ENCODE data around the gene THAP3.

THAP3 gene

DNA sequence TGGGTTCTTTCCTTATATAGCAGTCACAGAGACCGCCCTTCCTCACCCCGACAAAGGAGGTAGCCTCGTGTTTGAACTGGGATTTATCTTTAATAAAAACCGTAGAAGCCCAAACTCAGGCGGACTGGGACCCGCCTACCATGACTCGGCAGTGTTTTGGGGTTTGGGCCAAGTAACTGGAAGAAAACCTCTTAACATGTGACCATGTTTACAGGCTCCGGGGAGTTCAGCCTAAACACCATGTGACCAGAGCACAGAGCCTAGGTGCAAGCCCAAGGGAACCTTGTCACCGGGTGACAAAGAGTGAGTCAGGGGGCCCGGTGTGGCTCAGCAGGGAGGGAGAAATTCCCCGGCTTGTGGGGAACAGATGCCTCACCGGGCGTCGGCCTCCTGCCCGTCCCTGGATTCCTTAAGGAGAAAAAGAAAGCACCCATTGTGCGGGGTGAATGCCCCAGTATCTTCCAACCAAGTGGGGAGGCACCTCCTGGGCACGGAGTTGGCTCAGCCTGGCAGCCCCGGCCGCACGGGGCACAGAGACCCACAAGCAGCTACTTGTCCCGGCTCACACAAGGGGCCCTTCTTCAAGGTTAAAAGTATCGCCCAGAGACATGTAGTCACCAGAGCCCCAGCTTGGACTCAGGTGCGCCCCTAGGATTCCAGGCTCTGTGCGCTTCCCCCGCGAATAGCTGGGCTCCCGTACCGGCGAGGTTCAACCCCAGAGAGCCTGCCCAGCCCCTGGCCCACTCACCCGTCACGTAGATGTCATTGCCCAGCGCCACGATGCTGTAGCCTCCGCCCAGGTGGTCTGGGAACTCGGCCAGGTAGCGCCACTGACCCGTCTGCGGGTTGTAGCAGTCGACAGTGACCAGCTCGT, 23.4 kb upstream of the THAP3 start:
- DNase-seq (ENCODE audit: insufficient read length) (peak; percentile 51), FAIRE-seq (peak; percentile 78)
- TF ChIP-seq POLR2A (IDR thresholded peaks at IDR 0.05; ENCODE audit: low read depth, low read length) = no peak
- TF ChIP-seq TAF1 (IDR thresholded peaks at IDR 0.05; ENCODE audit: borderline replicate concordance, low read depth, low read length) = no peak
- TF ChIP-seq POLR2AphosphoS5 (IDR thresholded peaks at IDR 0.05; ENCODE audit: low read depth, low read length) = no peak

DNA sequence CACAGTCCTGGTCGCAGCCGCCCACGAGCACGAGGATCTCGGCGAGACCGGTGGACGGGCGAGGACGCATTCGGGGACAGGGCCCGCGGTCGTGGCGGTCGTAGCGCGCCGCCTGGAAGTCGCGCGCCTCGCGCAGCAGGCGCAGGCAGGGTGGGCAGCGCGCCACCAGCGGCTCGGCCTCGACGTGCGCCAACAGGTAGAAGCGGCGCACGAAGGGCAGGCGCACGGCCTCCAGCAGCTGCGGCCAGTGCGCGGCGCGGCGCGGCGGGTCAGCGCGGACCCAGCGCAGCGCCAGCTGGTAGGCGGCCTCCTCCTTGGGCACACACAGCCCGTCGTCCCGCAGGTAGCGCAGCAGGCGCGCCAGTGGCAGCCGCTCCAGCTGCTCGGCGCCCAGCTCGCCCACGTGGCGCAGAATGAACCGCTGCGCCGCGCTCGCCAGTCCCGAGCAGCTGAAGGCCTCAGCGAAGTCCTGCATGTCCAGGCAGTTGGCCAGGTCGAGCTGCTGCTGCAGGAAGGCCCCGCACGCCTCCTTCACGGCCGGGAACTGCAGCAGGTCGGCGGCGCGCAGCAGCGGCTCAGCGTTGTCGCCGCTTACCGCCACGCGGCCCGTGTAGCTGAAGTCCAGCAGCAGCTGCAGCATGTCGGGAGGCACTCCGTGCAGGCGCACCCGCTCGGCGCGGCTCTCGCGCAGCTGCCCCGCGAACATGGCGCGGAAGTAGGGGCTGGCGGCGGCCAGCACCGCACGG, 22.6 kb upstream of the THAP3 start:
- TF ChIP-seq POLR2AphosphoS5 (IDR thresholded peaks at IDR 0.05; ENCODE audit: low read depth, low read length) (no peak), TAF1 (IDR thresholded peaks at IDR 0.05; ENCODE audit: borderline replicate concordance, low read depth, low read length) (no peak), POLR2A (IDR thresholded peaks at IDR 0.05; ENCODE audit: low read depth, low read length) (no peak)
- DNase-seq (ENCODE audit: insufficient read length) = peak; percentile 31
- peak; percentile 61 for FAIRE-seq

DNA sequence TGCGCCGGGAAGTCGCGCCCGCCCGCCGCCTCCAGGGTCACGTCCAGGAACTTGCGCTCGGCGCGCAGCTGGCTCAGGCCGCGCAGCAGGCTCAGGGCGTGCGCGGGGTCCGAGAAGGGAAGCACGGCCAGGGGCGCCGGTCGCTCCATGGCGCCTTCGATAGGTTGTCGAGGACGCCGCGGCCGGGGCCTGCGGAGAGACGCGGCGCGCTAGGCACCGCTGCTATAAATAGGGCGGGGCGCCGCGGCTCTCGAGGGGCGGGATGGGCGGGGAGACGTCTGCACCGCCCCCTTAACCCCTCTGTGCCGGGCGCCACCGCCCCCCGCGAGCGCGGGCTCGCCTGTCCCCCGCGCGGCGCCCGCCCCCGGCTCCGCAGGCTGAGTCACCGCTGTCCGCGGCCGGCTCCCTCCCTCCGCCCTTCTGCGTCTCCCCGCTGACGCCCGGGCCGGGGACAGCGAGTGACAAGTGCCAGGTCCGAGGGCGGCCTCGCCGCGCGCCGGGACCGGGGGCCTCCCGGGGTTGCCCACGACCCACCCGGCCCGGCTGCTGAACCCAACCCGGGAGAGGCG, 21.9 kb upstream of the THAP3 start, which contains the start of gene KLHL21:
Gene KLHL21, minus strand, starts transcription at position 201 of the 569 bp plus-strand sequence. Its CDS starts 52 bp downstream, at position 149.
- no peak for TF ChIP-seq POLR2AphosphoS5 (IDR thresholded peaks at IDR 0.05; ENCODE audit: low read depth, low read length)
- peak; percentile 74; the same call in 1 of the 2 replicates for TF ChIP-seq POLR2A (IDR thresholded peaks at IDR 0.05; ENCODE audit: low read depth, low read length)
- TF ChIP-seq TAF1 (IDR thresholded peaks at IDR 0.05; ENCODE audit: borderline replicate concordance, low read depth, low read length) = no peak
- peak; percentile 70 for FAIRE-seq
- DNase-seq (ENCODE audit: insufficient read length) = peak; percentile 78

DNA sequence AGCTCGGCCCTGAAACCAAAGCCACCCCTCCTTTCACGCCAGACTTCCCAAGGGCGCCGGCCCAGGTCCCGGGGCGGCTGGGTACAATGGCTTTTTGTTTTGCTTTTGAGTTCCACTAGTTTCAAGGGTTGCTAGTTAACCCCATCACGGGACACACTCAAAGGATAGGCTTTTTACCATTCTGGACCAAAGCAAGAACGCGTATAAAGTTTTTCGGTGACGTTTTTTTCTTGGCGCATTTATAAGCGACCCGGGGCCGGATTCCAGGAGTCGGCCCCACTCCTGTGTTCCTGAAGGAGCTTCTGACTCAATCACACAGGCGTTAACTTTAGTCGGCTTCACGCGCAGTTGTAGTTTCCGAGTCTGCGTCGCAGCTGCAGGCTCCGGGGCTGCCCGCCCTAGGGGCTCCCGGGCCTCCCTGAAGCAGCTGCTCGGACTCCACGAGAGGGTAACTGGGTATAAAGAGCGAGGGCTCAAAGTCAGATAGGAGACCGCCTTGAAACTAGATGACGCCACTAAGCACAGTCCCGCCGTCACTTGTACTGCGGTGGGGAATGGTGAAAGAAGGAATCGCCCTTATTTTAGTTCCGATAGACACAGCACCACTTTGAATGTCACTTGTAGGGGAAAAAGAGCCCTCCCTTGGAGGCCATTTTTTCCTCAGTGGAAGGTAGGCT, 21.3 kb upstream of the THAP3 start:
- DNase-seq (ENCODE audit: insufficient read length) (no peak), FAIRE-seq (no peak)
- TF ChIP-seq POLR2A (IDR thresholded peaks at IDR 0.05; ENCODE audit: low read depth, low read length) = no peak
- no peak for TF ChIP-seq POLR2AphosphoS5 (IDR thresholded peaks at IDR 0.05; ENCODE audit: low read depth, low read length)
- no peak for TF ChIP-seq TAF1 (IDR thresholded peaks at IDR 0.05; ENCODE audit: borderline replicate concordance, low read depth, low read length)

DNA sequence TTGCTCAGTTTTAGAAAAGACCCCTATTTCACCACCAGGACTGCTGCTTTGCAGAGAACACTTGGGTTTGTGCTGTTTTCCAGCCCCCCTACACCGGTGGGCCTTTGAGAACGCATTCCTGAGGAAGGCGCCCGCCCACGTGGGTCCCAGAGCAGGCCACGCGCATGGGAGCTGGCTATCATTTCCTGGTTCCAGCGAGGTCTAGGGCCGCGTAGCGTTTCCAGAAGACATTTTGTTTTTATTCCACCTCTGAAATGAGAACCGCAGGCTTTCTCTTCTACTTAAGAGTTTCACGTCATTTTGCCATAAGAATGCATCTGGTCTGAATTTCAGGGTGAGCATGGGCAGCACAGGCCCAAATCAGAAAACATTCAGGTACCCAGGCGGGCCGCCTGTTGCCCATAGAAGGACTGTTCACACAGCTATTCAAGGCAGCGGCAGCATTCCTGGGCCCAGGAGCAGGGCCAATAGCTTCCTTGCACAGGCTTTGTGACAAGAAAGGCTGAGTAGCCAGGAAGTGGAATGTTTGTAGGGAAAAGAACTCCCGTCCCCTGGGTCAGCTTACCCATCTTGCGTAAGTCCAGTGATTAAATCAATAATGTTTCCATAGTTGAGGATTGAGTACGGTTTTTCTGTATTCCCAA, 20.6 kb upstream of the THAP3 start:
- no peak for FAIRE-seq
- TF ChIP-seq TAF1 (IDR thresholded peaks at IDR 0.05; ENCODE audit: borderline replicate concordance, low read depth, low read length) = no peak
- no peak for DNase-seq (ENCODE audit: insufficient read length)

GRCh38 chr1:6612641-6613360, 11.9 kb upstream of the THAP3 start:
- no peak for FAIRE-seq
- no peak for TF ChIP-seq POLR2A (IDR thresholded peaks at IDR 0.05; ENCODE audit: low read depth, low read length)
- TF ChIP-seq TAF1 (IDR thresholded peaks at IDR 0.05; ENCODE audit: borderline replicate concordance, low read depth, low read length) = no peak
- TF ChIP-seq POLR2AphosphoS5 (IDR thresholded peaks at IDR 0.05; ENCODE audit: low read depth, low read length) = no peak

GRCh38 chr1:6613361-6614018, 11.2 kb upstream of the THAP3 start, which contains the start of gene PHF13:
TSS of gene PHF13 (plus strand) at chr1:6613731. CDS start at chr1:6614067, 336 bp downstream.
- FAIRE-seq (peak; percentile 92), DNase-seq (ENCODE audit: insufficient read length) (peak; percentile 99)
- TF ChIP-seq POLR2AphosphoS5 (IDR thresholded peaks at IDR 0.05; ENCODE audit: low read depth, low read length) = peak; percentile 27; the same call in 1 of the 2 replicates
- 0 out of 2 replicates have a peak, but pooled peaks have one; percentile 16 for TF ChIP-seq TAF1 (IDR thresholded peaks at IDR 0.05; ENCODE audit: borderline replicate concordance, low read depth, low read length)
- TF ChIP-seq POLR2A (IDR thresholded peaks at IDR 0.05; ENCODE audit: low read depth, low read length) = peak; percentile 46; the same call in 1 of the 2 replicates

More at GRCh38 chr1:6612641-6613360, 11.9 kb upstream of the THAP3 start:
- peak; percentile 74 for DNase-seq (ENCODE audit: insufficient read length)

GRCh38 chr1:6614019-6614928, 10.4 kb upstream of the THAP3 start:
- FAIRE-seq (no peak), DNase-seq (ENCODE audit: insufficient read length) (peak; percentile 89)
- TF ChIP-seq TAF1 (IDR thresholded peaks at IDR 0.05; ENCODE audit: borderline replicate concordance, low read depth, low read length) = no peak
- no peak for TF ChIP-seq POLR2AphosphoS5 (IDR thresholded peaks at IDR 0.05; ENCODE audit: low read depth, low read length)
- no peak for TF ChIP-seq POLR2A (IDR thresholded peaks at IDR 0.05; ENCODE audit: low read depth, low read length)

Data from GM12892 (cell line).